MM.1S (cell line): ENCODE results near the gene MAN1C1.

Experiments used
- DNase-seq: peaks from one replicate; pipeline ENCODE4 v3.0.0-alpha.2; 2015
- H2AFZ ChIP-seq: fragments of 300-600 bp; sonication (generic); 2 replicates; pipeline ENCODE4 v1.6.0; 2016; ENCODE audit warnings: antibody characterized with exemption, low read length
- H3F3A ChIP-seq: fragments of 300-600 bp; sonication (generic); 2 replicates; pipeline ENCODE4 v1.6.1; 2016; ENCODE audit warnings: mild to moderate bottlenecking, antibody characterized with exemption, low read length, moderate library complexity, mixed read lengths; ENCODE audit not compliant: insufficient read depth
- H3K27ac ChIP-seq: fragments of 300-600 bp; sonication (generic); 2 replicates; pipeline ENCODE4 v1.5.1; 2016; ENCODE audit warnings: mild to moderate bottlenecking, low read length
- H3K27me3 ChIP-seq: fragments of 300-600 bp; sonication (generic); replicated peaks from 2 replicates; pipeline ENCODE4 v1.6.0; 2016; ENCODE audit warnings: low read length; ENCODE audit not compliant: insufficient read depth
- H3K36me3 ChIP-seq: fragments of 300-600 bp; sonication (generic); replicated peaks from 2 replicates; pipeline ENCODE4 v1.6.1; 2016; ENCODE audit warnings: mild to moderate bottlenecking, low read length, mixed read lengths; ENCODE audit not compliant: insufficient read depth
- H3K4me1 ChIP-seq: fragments of 300-600 bp; sonication (generic); 2 replicates; pipeline ENCODE4 v1.6.1; 2016; ENCODE audit warnings: low read length, mixed read lengths
- H3K4me2 ChIP-seq: fragments of 300-600 bp; sonication (generic); 2 replicates; pipeline ENCODE4 v1.6.0; 2016; ENCODE audit warnings: low read depth, low read length
- H3K4me3 ChIP-seq: fragments of 300-600 bp; sonication (generic); 2 replicates; pipeline ENCODE4 v1.5.1; 2016; ENCODE audit warnings: low read length, mixed read lengths
- H3K79me2 ChIP-seq: fragments of 300-600 bp; sonication (generic); 2 replicates; pipeline ENCODE4 v1.6.1; 2016; ENCODE audit warnings: mixed run types, low read length, mixed read lengths
- H3K9ac ChIP-seq: fragments of 300-600 bp; sonication (generic); 2 replicates; pipeline ENCODE4 v1.6.1; 2016; ENCODE audit warnings: low read length, mixed read lengths
- H3K9me2 ChIP-seq: fragments of 300-600 bp; sonication (generic); replicated peaks from 2 replicates; pipeline ENCODE4 v1.6.1; 2016; ENCODE audit warnings: mild to moderate bottlenecking, low read length, mixed read lengths; ENCODE audit not compliant: insufficient read depth
- H3K9me3 ChIP-seq: fragments of 300-600 bp; sonication (generic); replicated peaks from 2 replicates; pipeline ENCODE4 v1.6.1; 2016; ENCODE audit warnings: mild to moderate bottlenecking, low read length, mixed read lengths; ENCODE audit not compliant: insufficient read depth
- H4K20me1 ChIP-seq: fragments of 300-600 bp; sonication (generic); 2 replicates; pipeline ENCODE4 v1.6.1; 2016; ENCODE audit warnings: mild to moderate bottlenecking, low read length, moderate library complexity, mixed read lengths; ENCODE audit not compliant: insufficient read depth
- CTCF ChIP-seq: fragments of 300-600 bp; sonication (generic); IDR thresholded peaks from 2 replicates; pipeline ENCODE4 v1.5.1; 2016; ENCODE audit warnings: antibody characterized with exemption, low read length, mixed read lengths
- EZH2 ChIP-seq: fragments of 300-600 bp; sonication (generic); optimal IDR thresholded peaks from 2 replicates; pipeline ENCODE3; 2017; ENCODE audit warnings: low read depth, mild to moderate bottlenecking, antibody characterized with exemption, low read length, mixed read lengths
- EZH2phosphoT487 ChIP-seq: fragments of 300-600 bp; sonication (generic); IDR thresholded peaks from 2 replicates; pipeline ENCODE4 v1.6.1; 2018; ENCODE audit warnings: antibody characterized with exemption, low read length

Gene MAN1C1

DNA sequence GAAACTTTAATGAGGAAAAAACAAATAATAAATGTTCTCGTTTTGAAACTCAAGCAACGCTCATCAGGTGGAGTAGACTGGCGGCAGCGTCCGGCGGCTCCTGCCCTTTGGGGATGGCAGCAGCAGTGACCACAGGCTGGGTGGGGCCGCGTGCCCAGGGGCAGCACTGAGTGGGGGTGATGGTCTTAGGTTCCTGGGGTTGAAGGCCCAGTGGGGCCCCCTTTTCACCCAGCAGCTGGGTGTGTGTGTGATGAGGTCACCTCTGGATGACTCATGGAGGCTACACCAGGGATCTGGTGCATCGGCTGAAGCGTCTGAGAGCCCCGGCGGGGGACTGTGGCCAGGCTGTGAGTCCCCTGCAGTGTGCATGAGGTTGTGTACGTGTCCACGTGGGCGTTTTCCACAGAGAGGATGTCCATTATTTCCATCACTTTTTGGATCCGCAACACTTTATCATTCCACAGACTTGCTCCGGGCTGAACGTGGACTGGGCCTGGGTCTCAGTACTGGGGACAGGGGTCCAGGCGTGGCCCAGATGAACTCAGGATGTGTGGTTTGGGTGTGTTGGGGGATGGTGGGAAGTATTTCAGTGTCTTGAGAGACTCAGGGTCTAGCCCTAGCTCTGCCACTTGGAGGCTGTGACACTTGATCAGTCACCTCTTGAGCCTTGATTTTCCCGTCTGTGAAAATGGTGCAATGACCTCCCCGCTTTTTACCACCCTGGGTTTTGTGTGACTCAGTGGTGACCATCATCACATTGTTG lies 47.6 kb upstream of the MAN1C1 start:
- no peaks in the 10 kb centered on the region for H3K9me2 ChIP-seq
- peaks cover 16% of the 10 kb centered on the region for H3K36me3 ChIP-seq
- H3K9me3 ChIP-seq = no peaks in the 10 kb centered on the region
- no peak overlapping the region for H3K4me2 ChIP-seq
- TF ChIP-seq EZH2phosphoT487 (no peak), CTCF (no peak), EZH2 (no peak)
- no peak overlapping the region for H2AFZ ChIP-seq
- peaks cover 5% of the 10 kb centered on the region; the same call in 1 of the 2 replicates for H3F3A ChIP-seq
- no peak overlapping the region for H3K4me3 ChIP-seq
- H3K79me2 ChIP-seq = peaks cover 12% of the 10 kb centered on the region
- no peak overlapping the region for H3K27ac ChIP-seq
- no peak overlapping the region for H3K9ac ChIP-seq
- H3K27me3 ChIP-seq = no peaks in the 10 kb centered on the region
- H3K4me1 ChIP-seq = peaks cover 7% of the 10 kb centered on the region
- H4K20me1 ChIP-seq = no peaks in the 10 kb centered on the region; the same call in 1 of the 2 replicates
- DNase-seq = no peak

DNA sequence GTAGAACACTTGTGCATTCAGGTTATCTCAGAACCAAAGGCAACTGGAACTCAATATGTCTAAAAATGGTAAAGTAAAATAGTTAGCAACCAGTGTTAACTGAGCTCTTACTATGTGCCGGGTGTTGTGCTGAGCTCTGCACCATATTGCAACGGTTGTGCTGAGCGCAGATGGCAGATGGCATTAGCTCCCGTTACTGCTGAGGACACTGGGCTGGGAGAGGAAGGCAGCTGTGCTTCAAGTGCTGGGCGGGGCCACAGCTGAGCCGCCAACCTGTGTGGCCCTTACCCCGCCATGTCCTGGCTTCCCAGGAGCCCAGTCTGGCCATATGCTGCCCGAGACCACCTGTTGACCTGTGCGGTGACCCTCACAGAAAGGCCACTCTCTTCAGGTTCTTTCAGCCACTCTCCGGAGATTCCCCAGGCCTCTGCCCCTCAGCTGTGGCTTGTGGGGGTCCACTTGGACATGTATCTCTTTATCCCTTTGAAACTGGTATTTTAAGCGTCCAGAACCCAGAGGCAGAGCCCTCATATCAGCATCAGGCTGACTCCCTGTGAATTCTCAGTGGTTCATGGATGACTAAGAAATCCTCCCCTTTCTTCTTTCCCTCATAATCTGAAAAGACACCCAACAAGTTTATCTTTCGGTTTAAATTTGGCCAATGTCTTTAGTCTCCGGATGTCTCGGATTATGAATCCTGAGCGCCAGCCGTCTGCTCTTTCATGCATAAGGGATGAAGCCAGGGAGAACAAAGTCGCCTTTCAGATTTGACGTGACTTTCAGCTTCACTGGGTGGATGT lies 46.8 kb upstream of the MAN1C1 start:
- peaks cover 5% of the 10 kb centered on the region; the same call in 1 of the 2 replicates for H3F3A ChIP-seq
- peaks cover 13% of the 10 kb centered on the region for H3K36me3 ChIP-seq
- H3K27me3 ChIP-seq = no peaks in the 10 kb centered on the region
- no peak for DNase-seq
- no peaks in the 10 kb centered on the region for H3K9me2 ChIP-seq
- H3K4me1 ChIP-seq = 0 out of 2 replicates have a peak, but pooled peaks cover 2% of the 10 kb centered on the region
- TF ChIP-seq CTCF (no peak), EZH2phosphoT487 (no peak), EZH2 (no peak)
- H3K27ac ChIP-seq = no peak overlapping the region
- no peak overlapping the region for H2AFZ ChIP-seq
- H4K20me1 ChIP-seq = no peaks in the 10 kb centered on the region; the same call in 1 of the 2 replicates
- H3K9ac ChIP-seq = no peak overlapping the region
- no peak overlapping the region for H3K4me2 ChIP-seq
- H3K9me3 ChIP-seq = no peaks in the 10 kb centered on the region
- H3K79me2 ChIP-seq = peaks cover 4% of the 10 kb centered on the region; the same call in 1 of the 2 replicates
- H3K4me3 ChIP-seq = no peak overlapping the region

DNA sequence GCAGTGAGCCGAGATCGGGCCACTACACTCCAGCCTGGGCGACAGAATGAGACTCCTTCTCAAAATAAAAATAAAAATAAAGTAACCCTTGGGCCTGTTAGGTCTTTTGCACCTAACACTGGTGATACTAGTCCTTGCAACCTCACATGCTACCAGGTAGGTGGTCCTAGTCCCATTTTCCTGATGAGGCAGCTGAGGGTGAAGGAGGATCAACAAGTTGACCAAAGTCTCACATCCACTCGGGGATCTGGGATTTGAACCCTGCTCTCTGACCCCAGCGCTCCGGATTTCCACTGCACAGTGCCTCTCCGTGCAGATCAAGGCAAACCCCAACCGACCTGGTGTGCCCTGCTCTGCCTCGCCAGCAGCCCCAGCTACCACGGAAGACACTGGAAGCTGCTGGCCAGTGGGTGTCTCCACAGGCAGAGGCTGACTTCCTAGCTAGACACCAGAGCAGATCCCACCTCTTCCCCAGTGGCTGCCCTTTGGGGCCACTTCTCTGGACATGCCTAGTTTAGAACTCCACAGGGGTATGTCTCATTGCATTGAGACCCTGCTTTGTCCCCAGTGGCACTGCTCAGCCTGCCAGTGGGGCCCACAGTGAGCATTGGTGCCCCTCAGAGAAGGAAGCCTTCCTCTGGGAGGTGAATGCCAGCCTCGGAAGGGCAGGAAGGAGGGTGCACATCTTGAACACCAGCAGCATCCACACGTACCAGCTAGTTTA lies 45.6 kb upstream of the MAN1C1 start:
- Histone ChIP-seq H3K9me3 (no peaks in the 10 kb centered on the region), H3K9ac (no peak overlapping the region), H4K20me1 (no peaks in the 10 kb centered on the region; the same call in 1 of the 2 replicates), H3K4me2 (no peak overlapping the region), H3K27ac (no peak overlapping the region), H3K4me1 (no peaks in the 10 kb centered on the region), H3K4me3 (no peak overlapping the region), H3F3A (peaks cover 5% of the 10 kb centered on the region; the same call in 1 of the 2 replicates), H2AFZ (no peak overlapping the region), H3K79me2 (0 out of 2 replicates have a peak, but pooled peaks cover under 1% of the 10 kb centered on the region), H3K36me3 (peaks cover 10% of the 10 kb centered on the region), H3K9me2 (no peaks in the 10 kb centered on the region), H3K27me3 (no peaks in the 10 kb centered on the region)
- no peak for DNase-seq
- no peak for TF ChIP-seq CTCF
- TF ChIP-seq EZH2 = no peak
- no peak for TF ChIP-seq EZH2phosphoT487
